ENCODE results near the gene ADARB2.

Gene ADARB2

GRCh38 chr10:1569208-1569607 lies 168.1 kb downstream of the ADARB2 start (continued):
- no peak for TF ChIP-seq ZNF530 (tag by site-specific recombination; IDR thresholded peaks at IDR 0.05; ENCODE audit: low read depth)
- TF ChIP-seq ZNF501 (tag by site-specific recombination; IDR thresholded peaks at IDR 0.05) = no peak
- TF ChIP-seq ZNF473 (tag by site-specific recombination; IDR thresholded peaks at IDR 0.05) = no peak
- no peak for TF ChIP-seq PBX3 (CRISPR knock-in tag; IDR thresholded peaks at IDR 0.05)

- H3K4me1 ChIP-seq (ENCODE audit: control insufficient read depth, insufficient read depth, low read length) = no peaks in the 10 kb centered on the region
- H3K4me3 ChIP-seq (ENCODE audit: low read depth, low read length) = no peak overlapping the region
- H3K27ac ChIP-seq (ENCODE audit: extremely low read depth, low read depth, low read length) = no peak overlapping the region
- H3K36me3 ChIP-seq (ENCODE audit: control insufficient read depth in 2 of 2, insufficient read depth in 1 of 2, low read length in 2 of 2) = no peaks in the 10 kb centered on the region
- ChIA-PET POLR2A (no interaction called here), CTCF (interaction anchor here (0.5 to 0.6 kb wide), 2 partner anchors 273 to 1476 kb away, joined by 3 to 4 read pairs; no protein-coding TSS in a partner anchor)
- TF ChIP-seq, protein P1, sequence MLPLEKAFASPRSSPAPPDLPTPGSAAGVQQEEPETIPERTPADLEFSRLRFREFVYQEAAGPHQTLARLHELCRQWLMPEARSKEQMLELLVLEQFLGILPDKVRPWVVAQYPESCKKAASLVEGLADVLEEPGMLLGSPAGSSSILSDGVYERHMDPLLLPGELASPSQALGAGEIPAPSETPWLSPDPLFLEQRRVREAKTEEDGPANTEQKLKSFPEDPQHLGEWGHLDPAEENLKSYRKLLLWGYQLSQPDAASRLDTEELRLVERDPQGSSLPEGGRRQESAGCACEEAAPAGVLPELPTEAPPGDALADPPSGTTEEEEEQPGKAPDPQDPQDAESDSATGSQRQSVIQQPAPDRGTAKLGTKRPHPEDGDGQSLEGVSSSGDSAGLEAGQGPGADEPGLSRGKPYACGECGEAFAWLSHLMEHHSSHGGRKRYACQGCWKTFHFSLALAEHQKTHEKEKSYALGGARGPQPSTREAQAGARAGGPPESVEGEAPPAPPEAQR (tag by site-specific recombination; IDR thresholded peaks at IDR 0.05) = no peak
- TF ChIP-seq ZNF274 (IDR thresholded peaks at IDR 0.05; ENCODE audit: low read length) (no peak), ZNF274 (tag by site-specific recombination; IDR thresholded peaks at IDR 0.05; ENCODE audit: borderline replicate concordance) (no peak), MZF1 (tag by site-specific recombination; IDR thresholded peaks at IDR 0.05; ENCODE audit: borderline replicate concordance) (no peak), ZNF623 (tag by site-specific recombination; IDR thresholded peaks at IDR 0.05) (no peak), ZNF324 (tag by site-specific recombination; IDR thresholded peaks at IDR 0.05) (no peak), ZNF621 (tag by site-specific recombination; IDR thresholded peaks at IDR 0.05) (no peak), ZNF776 (tag by site-specific recombination; IDR thresholded peaks at IDR 0.05; ENCODE audit: borderline replicate concordance) (no peak), ZNF366 (tag by site-specific recombination; conservative IDR thresholded peaks at IDR 0.05) (no peak), ZNF549 (tag by site-specific recombination; IDR thresholded peaks at IDR 0.05) (no peak), ZNF843 (tag by site-specific recombination; IDR thresholded peaks at IDR 0.05) (no peak), ZNF670 (tag by site-specific recombination; IDR thresholded peaks at IDR 0.05; ENCODE audit: low read depth) (no peak)
- TF ChIP-seq, protein P2, sequence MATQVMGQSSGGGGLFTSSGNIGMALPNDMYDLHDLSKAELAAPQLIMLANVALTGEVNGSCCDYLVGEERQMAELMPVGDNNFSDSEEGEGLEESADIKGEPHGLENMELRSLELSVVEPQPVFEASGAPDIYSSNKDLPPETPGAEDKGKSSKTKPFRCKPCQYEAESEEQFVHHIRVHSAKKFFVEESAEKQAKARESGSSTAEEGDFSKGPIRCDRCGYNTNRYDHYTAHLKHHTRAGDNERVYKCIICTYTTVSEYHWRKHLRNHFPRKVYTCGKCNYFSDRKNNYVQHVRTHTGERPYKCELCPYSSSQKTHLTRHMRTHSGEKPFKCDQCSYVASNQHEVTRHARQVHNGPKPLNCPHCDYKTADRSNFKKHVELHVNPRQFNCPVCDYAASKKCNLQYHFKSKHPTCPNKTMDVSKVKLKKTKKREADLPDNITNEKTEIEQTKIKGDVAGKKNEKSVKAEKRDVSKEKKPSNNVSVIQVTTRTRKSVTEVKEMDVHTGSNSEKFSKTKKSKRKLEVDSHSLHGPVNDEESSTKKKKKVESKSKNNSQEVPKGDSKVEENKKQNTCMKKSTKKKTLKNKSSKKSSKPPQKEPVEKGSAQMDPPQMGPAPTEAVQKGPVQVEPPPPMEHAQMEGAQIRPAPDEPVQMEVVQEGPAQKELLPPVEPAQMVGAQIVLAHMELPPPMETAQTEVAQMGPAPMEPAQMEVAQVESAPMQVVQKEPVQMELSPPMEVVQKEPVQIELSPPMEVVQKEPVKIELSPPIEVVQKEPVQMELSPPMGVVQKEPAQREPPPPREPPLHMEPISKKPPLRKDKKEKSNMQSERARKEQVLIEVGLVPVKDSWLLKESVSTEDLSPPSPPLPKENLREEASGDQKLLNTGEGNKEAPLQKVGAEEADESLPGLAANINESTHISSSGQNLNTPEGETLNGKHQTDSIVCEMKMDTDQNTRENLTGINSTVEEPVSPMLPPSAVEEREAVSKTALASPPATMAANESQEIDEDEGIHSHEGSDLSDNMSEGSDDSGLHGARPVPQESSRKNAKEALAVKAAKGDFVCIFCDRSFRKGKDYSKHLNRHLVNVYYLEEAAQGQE (tag by site-specific recombination; IDR thresholded peaks at IDR 0.05) = no peak
- H3K9me3 ChIP-seq (ENCODE audit: control insufficient read depth, insufficient read depth, low read depth, low read length) = no peaks in the 10 kb centered on the region
These were observed 169.4 kb downstream of the ADARB2 start for GRCh38 chr10:1567742-1568495.

DNA sequence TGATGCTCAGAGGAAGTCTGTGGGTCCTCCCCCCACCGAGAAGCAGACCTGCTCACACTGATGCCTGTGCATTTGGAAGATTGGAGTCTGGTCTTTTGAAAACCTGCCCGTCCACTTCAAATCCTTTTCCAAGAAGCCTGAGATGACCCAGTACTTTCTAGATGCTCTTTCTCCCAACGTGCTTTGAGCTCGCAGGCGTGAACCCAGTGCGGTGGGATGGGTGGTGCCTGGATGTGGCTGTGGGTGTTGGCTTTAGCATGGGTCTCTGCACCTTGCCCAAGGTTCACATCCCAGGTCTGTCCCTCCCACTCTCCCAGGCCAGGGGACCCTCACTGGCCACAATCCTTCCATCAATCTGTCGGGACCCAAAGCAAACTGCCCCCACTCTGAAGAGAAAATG lies 170.2 kb downstream of the ADARB2 start:
- CTCF ChIA-PET = interaction anchor here (0.5 kb wide), 1 partner anchor 273 kb away, joined by 4 read pairs; no protein-coding TSS in a partner anchor
- Histone ChIP-seq H3K9me3 (ENCODE audit: control insufficient read depth, insufficient read depth, low read depth, low read length) (no peaks in the 10 kb centered on the region), H3K4me3 (ENCODE audit: low read depth, low read length) (no peak overlapping the region), H3K27ac (ENCODE audit: extremely low read depth, low read depth, low read length) (no peak overlapping the region), H3K4me1 (ENCODE audit: control insufficient read depth, insufficient read depth, low read length) (no peaks in the 10 kb centered on the region), H3K36me3 (ENCODE audit: control insufficient read depth in 2 of 2, insufficient read depth in 1 of 2, low read length in 2 of 2) (no peaks in the 10 kb centered on the region)
- POLR2A ChIA-PET = no interaction called here
- no peak for TF ChIP-seq ZNF677 (tag by site-specific recombination; IDR thresholded peaks at IDR 0.05)
- no peak for TF ChIP-seq YY2 (tag by site-specific recombination; IDR thresholded peaks at IDR 0.05)
- TF ChIP-seq ZNF785 (tag by site-specific recombination; IDR thresholded peaks at IDR 0.05) = no peak
- no peak for TF ChIP-seq YY1 (tag by site-specific recombination; IDR thresholded peaks at IDR 0.05)
- no peak for TF ChIP-seq ZNF223 (tag by site-specific recombination; IDR thresholded peaks at IDR 0.05)
- TF ChIP-seq ZNF280C (tag by site-specific recombination; IDR thresholded peaks at IDR 0.05) = no peak
- no peak for TF ChIP-seq ZNF654 (tag by site-specific recombination; IDR thresholded peaks at IDR 0.05; ENCODE audit: low read depth)
- TF ChIP-seq ZNF10 (tag by site-specific recombination; IDR thresholded peaks at IDR 0.05) = no peak
